ENCODE results near the gene GLUL. TPM values are rescaled to one million over a fixed set of nuclear protein-coding genes. Genes with fewer than 3 reads are reported as not detected.

Gene GLUL
- 1,362 TPM for total RNA-seq
- long read RNA-seq, full-length matches to known transcripts = 701 of 942 reads
- long read RNA-seq, partial matches to known transcripts = 231 of 942 reads
- long read RNA-seq, other reads (novel, unspliced or antisense) = 10 of 942 reads

- H3K27ac ChIP-seq = peak within 1 kb of the TSS; percentile 99
- ATAC-seq (peak; percentile 95 to 96), DNase-seq (peak; percentile 97)
- H3K4me1 ChIP-seq = peaks cover 45% of the 10 kb centered on the region
- H3K27me3 ChIP-seq (ENCODE audit: low read depth) = no peaks in the 10 kb centered on the region
- TF ChIP-seq CTCF (IDR thresholded peaks at IDR 0.05) = peak; percentile 5
- peaks cover 24% of the 10 kb centered on the region for H3K36me3 ChIP-seq
- peak within 1 kb of the TSS; percentile 95 for H3K4me3 ChIP-seq
- no peaks in the 10 kb centered on the region for H3K9me3 ChIP-seq
- intact Hi-C loops (cut with DNase I) = loop anchor here (10.0 kb wide), 1 partner anchor 307 kb away; no protein-coding TSS in a partner anchor
These were observed at the start of gene GLUL for GRCh38 chr1:182391362-182392049. GLUL (minus strand) TSS chr1:182391790; CDS start chr1:182388737, 3,053 bp downstream.

GRCh38 chr1:182438326-182438725, 46.7 kb upstream of the GLUL start:
- no peaks in the 10 kb centered on the region for H3K36me3 ChIP-seq
- no peak overlapping the region for H3K4me3 ChIP-seq
- no peak for TF ChIP-seq CTCF (IDR thresholded peaks at IDR 0.05)
- intact Hi-C loops (cut with DNase I) = no loop called here
- ATAC-seq (no peak), DNase-seq (no peak)
- H3K4me1 ChIP-seq = no peaks in the 10 kb centered on the region
- H3K27ac ChIP-seq = no peak overlapping the region
- H3K27me3 ChIP-seq (ENCODE audit: low read depth) = no peaks in the 10 kb centered on the region
- peaks cover 5% of the 10 kb centered on the region for H3K9me3 ChIP-seq

GRCh38 chr1:182433580-182433979, 42.0 kb upstream of the GLUL start:
- H3K27me3 ChIP-seq (ENCODE audit: low read depth) = no peaks in the 10 kb centered on the region
- peaks cover 4% of the 10 kb centered on the region for H3K9me3 ChIP-seq
- no peaks in the 10 kb centered on the region for H3K36me3 ChIP-seq
- DNase-seq = no peak
- no peak overlapping the region for H3K4me3 ChIP-seq
- no peaks in the 10 kb centered on the region for H3K4me1 ChIP-seq
- no peak for TF ChIP-seq CTCF (IDR thresholded peaks at IDR 0.05)
- no peak overlapping the region for H3K27ac ChIP-seq
- intact Hi-C loops (cut with DNase I) = no loop called here
- no peak for ATAC-seq

GRCh38 chr1:182431278-182431677, 39.7 kb upstream of the GLUL start:
- no peaks in the 10 kb centered on the region for H3K9me3 ChIP-seq
- intact Hi-C loops (cut with DNase I) = no loop called here
- no peak overlapping the region for H3K4me3 ChIP-seq
- DNase-seq = no peak
- H3K27me3 ChIP-seq (ENCODE audit: low read depth) = no peaks in the 10 kb centered on the region
- no peak for TF ChIP-seq CTCF (IDR thresholded peaks at IDR 0.05)
- no peaks in the 10 kb centered on the region for H3K4me1 ChIP-seq
- no peaks in the 10 kb centered on the region for H3K36me3 ChIP-seq
- H3K27ac ChIP-seq = no peak overlapping the region
- ATAC-seq = no peak

GRCh38 chr1:182430263-182431068, 38.9 kb upstream of the GLUL start:
- H3K4me3 ChIP-seq = no peak overlapping the region
- no peaks in the 10 kb centered on the region for H3K9me3 ChIP-seq
- no peaks in the 10 kb centered on the region for H3K27me3 ChIP-seq (ENCODE audit: low read depth)
- no peak overlapping the region for H3K27ac ChIP-seq
- TF ChIP-seq CTCF (IDR thresholded peaks at IDR 0.05) = no peak
- DNase-seq = no peak
- H3K4me1 ChIP-seq = no peaks in the 10 kb centered on the region
- no peaks in the 10 kb centered on the region for H3K36me3 ChIP-seq
- peak in 1 of 2 donors; percentile 24 for ATAC-seq
- intact Hi-C loops (cut with DNase I) = no loop called here

All from lower lobe of right lung (tissue), 2 donors.